ENCODE results near the gene ATG4B. TPM values are rescaled to one million over a fixed set of nuclear protein-coding genes. Genes with fewer than 3 reads are reported as not detected.

ATG4B gene
- total RNA-seq, 1 donor from 2014 or later = 120 TPM

GRCh38 chr2:241675885-241676284, 38.4 kb downstream of the ATG4B start:
- no peak for DNase-seq (ENCODE audit: low read depth)
- H3K4me3 ChIP-seq (ENCODE audit: low read depth, low read length) = no peak overlapping the region
- peaks cover 7% of the 10 kb centered on the region for H3K36me3 ChIP-seq (ENCODE audit: control insufficient read depth, insufficient read depth, low read length)
- no peaks in the 10 kb centered on the region for H3K27me3 ChIP-seq (ENCODE audit: control insufficient read depth, insufficient read depth, low read length)
- TF ChIP-seq CTCF (IDR thresholded peaks at IDR 0.05; ENCODE audit: insufficient read depth, low read length, poor library complexity, severe bottlenecking) = no peak

- no peak for DNase-seq (ENCODE audit: low read depth)
- TF ChIP-seq CTCF (IDR thresholded peaks at IDR 0.05; ENCODE audit: insufficient read depth, low read length, poor library complexity, severe bottlenecking) = no peak
- Histone ChIP-seq H3K36me3 (ENCODE audit: control insufficient read depth, insufficient read depth, low read length) (peaks cover 7% of the 10 kb centered on the region), H3K27me3 (ENCODE audit: control insufficient read depth, insufficient read depth, low read length) (no peaks in the 10 kb centered on the region), H3K4me3 (ENCODE audit: low read depth, low read length) (no peak overlapping the region)
Observed at GRCh38 chr2:241676665-241677064, 39.2 kb downstream of the ATG4B start.

- TF ChIP-seq CTCF (IDR thresholded peaks at IDR 0.05; ENCODE audit: insufficient read depth, low read length, poor library complexity, severe bottlenecking) = no peak
- DNase-seq (ENCODE audit: low read depth) = no peak
- Histone ChIP-seq H3K36me3 (ENCODE audit: control insufficient read depth, insufficient read depth, low read length) (peaks cover 7% of the 10 kb centered on the region), H3K27me3 (ENCODE audit: control insufficient read depth, insufficient read depth, low read length) (no peaks in the 10 kb centered on the region), H3K4me3 (ENCODE audit: low read depth, low read length) (no peak overlapping the region)
Observed at GRCh38 chr2:241677392-241677791, 39.9 kb downstream of the ATG4B start.

- Histone ChIP-seq H3K27me3 (ENCODE audit: control insufficient read depth, insufficient read depth, low read length) (no peaks in the 10 kb centered on the region), H3K36me3 (ENCODE audit: control insufficient read depth, insufficient read depth, low read length) (peaks cover 7% of the 10 kb centered on the region), H3K4me3 (ENCODE audit: low read depth, low read length) (no peak overlapping the region)
- no peak for TF ChIP-seq CTCF (IDR thresholded peaks at IDR 0.05; ENCODE audit: insufficient read depth, low read length, poor library complexity, severe bottlenecking)
- no peak for DNase-seq (ENCODE audit: low read depth)
Observed at GRCh38 chr2:241678307-241678706, 40.8 kb downstream of the ATG4B start.

- Histone ChIP-seq H3K27me3 (ENCODE audit: control insufficient read depth, insufficient read depth, low read length) (no peaks in the 10 kb centered on the region), H3K4me3 (ENCODE audit: low read depth, low read length) (no peak overlapping the region), H3K36me3 (ENCODE audit: control insufficient read depth, insufficient read depth, low read length) (peaks cover 7% of the 10 kb centered on the region)
- no peak for DNase-seq (ENCODE audit: low read depth)
- TF ChIP-seq CTCF (IDR thresholded peaks at IDR 0.05; ENCODE audit: insufficient read depth, low read length, poor library complexity, severe bottlenecking) = no peak
Observed at GRCh38 chr2:241678784-241679540, 41.5 kb downstream of the ATG4B start.

GRCh38 chr2:241680044-241680443, 42.6 kb downstream of the ATG4B start:
- Histone ChIP-seq H3K36me3 (ENCODE audit: control insufficient read depth, insufficient read depth, low read length) (peaks cover 7% of the 10 kb centered on the region), H3K27me3 (ENCODE audit: control insufficient read depth, insufficient read depth, low read length) (no peaks in the 10 kb centered on the region), H3K4me3 (ENCODE audit: low read depth, low read length) (no peak overlapping the region)
- no peak for DNase-seq (ENCODE audit: low read depth)
- no peak for TF ChIP-seq CTCF (IDR thresholded peaks at IDR 0.05; ENCODE audit: insufficient read depth, low read length, poor library complexity, severe bottlenecking)
